ENCODE data around the gene DUSP5.

DNA sequence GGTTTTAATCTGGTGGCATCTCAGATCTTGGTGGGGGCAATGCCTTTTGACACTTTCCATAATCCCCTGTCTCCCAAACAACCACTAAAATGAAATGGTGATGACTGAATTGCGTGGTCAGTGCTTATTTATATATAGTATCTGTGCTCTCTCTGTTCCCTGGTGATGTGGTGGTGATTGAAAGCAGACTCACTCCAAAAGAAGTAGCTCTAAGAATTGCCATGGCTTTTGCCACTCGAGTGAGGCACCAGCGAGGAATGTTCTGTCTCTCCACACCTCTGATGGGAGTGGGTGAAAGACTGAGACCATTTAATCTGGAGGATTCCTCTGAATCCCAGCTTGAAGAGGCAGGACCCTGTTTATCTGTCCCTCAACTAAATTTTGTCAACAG lies 2.8 kb downstream of the DUSP5 start:
- no peak for TF ChIP-seq CTCF (IDR thresholded peaks at IDR 0.05; ENCODE audit: low read length)
- no peak for TF ChIP-seq EZH2 (optimal IDR thresholded peaks at IDR 0.05; ENCODE audit: low read depth, low read length)
- TF ChIP-seq EZH2phosphoT487 (IDR thresholded peaks at IDR 0.05; ENCODE audit: low read length), result no peak
